Stimulated activated CD4-positive, alpha-beta T cell treated with anti-CD3 and anti-CD28 coated beads, Interleukin-12 subunit alpha, Interleukin-12 subunit beta, amount 100 ng/mL, for 24 hours (primary cell): ENCODE data around the gene CPSF7.
"Not testable (repeated sequence)": the region's sequence is repeated elsewhere in the genome, so short reads cannot be mapped to it uniquely, and the experiment has no call there.

Experiments
- DNase-seq, 2 experiments: peaks; one replicate each; pipeline ENCODE4 v3.0.0-alpha.2; 2020; ENCODE audit warnings: low read depth in 2 of 2

The CPSF7 gene

GRCh38 chr11:61429691-61430582 lies at the start of gene CPSF7, which contains the start of gene SDHAF2:
TSS of gene CPSF7 (minus strand) at chr11:61429975. CDS start at chr11:61429235, 740 bp downstream.
TSS of gene SDHAF2 (plus strand) at chr11:61430124. CDS start at chr11:61430147, 23 bp downstream.
- peak; percentile 95 to 97 for DNase-seq

- DNase-seq, result peak; percentile 24 to 42
Observed at GRCh38 chr11:61477727-61478148, 48.0 kb upstream of the CPSF7 start.

- no peak for DNase-seq
Observed at GRCh38 chr11:61477126-61477525, 47.4 kb upstream of the CPSF7 start.

GRCh38 chr11:61476371-61476770 lies 46.6 kb upstream of the CPSF7 start:
- no peak for DNase-seq

- DNase-seq, result no peak
Observed at GRCh38 chr11:61475433-61475832, 45.7 kb upstream of the CPSF7 start.

GRCh38 chr11:61474013-61474643 lies 44.4 kb upstream of the CPSF7 start:
- DNase-seq, result no peak

- DNase-seq, result no peak
Observed at GRCh38 chr11:61473370-61474012, 43.7 kb upstream of the CPSF7 start.

GRCh38 chr11:61472868-61473267 lies 43.1 kb upstream of the CPSF7 start:
- DNase-seq, result no peak

GRCh38 chr11:61472282-61472681 lies 42.5 kb upstream of the CPSF7 start:
- DNase-seq, result no peak

GRCh38 chr11:61468002-61468401 lies 38.2 kb upstream of the CPSF7 start:
- DNase-seq, result no peak

GRCh38 chr11:61467602-61468001 lies 37.8 kb upstream of the CPSF7 start:
- not testable (repeated sequence) for DNase-seq

GRCh38 chr11:61460986-61461385 lies 31.2 kb upstream of the CPSF7 start:
- no peak for DNase-seq

- DNase-seq, result no peak
Observed at GRCh38 chr11:61460474-61460881, 30.7 kb upstream of the CPSF7 start.

GRCh38 chr11:61454520-61454919 lies 24.7 kb upstream of the CPSF7 start:
- no peak for DNase-seq

- no peak for DNase-seq
Observed at GRCh38 chr11:61453695-61454094, 23.9 kb upstream of the CPSF7 start.

- DNase-seq, result no peak
Observed at GRCh38 chr11:61452825-61453224, 23.1 kb upstream of the CPSF7 start.

- no peak for DNase-seq
Observed at GRCh38 chr11:61448552-61448927, 18.8 kb upstream of the CPSF7 start.

GRCh38 chr11:61447601-61448551 lies 18.1 kb upstream of the CPSF7 start:
- DNase-seq, result no peak

- peak; percentile 64 to 82 for DNase-seq
Observed at GRCh38 chr11:61446211-61446651, 16.5 kb upstream of the CPSF7 start.

GRCh38 chr11:61445516-61445915 lies 15.7 kb upstream of the CPSF7 start:
- DNase-seq, result no peak

- DNase-seq, result no peak
Observed at GRCh38 chr11:61442616-61443015, 12.8 kb upstream of the CPSF7 start.
